ENCODE data around the gene NFXL1.
"Not testable (repeated sequence)": the region's sequence is repeated elsewhere in the genome, so short reads cannot be mapped to it uniquely, and the experiment has no call there.

NFXL1 gene

GRCh38 chr4:47917163-47917562, 2.8 kb upstream of the NFXL1 start:
- H3K4me1 ChIP-seq; DNase-seq; H3K36me3 ChIP-seq; H3K4me3 ChIP-seq (ENCODE audit: low read depth, low read length); H3K9me3 ChIP-seq; H3K27me3 ChIP-seq: not testable (repeated sequence)

GRCh38 chr4:47915378-47915777, 995 bp upstream of the NFXL1 start:
- Histone ChIP-seq H3K36me3 (peaks cover 4% of the 10 kb centered on the region), H3K4me1 (no peaks in the 10 kb centered on the region), H3K27me3 (no peaks in the 10 kb centered on the region), H3K4me3 (ENCODE audit: low read depth, low read length) (peak overlapping the region; percentile 87), H3K9me3 (0 out of 2 replicates have a peak, but pooled peaks cover 3% of the 10 kb centered on the region)
- no peak for DNase-seq
- no peak for TF ChIP-seq CTCF (IDR thresholded peaks at IDR 0.05; ENCODE audit: low read depth, low read length)

GRCh38 chr4:47914926-47915237, 499 bp upstream of the NFXL1 start:
- Histone ChIP-seq H3K4me1 (no peaks in the 10 kb centered on the region), H3K4me3 (ENCODE audit: low read depth, low read length) (peak overlapping the region; percentile 87), H3K27me3 (no peaks in the 10 kb centered on the region), H3K36me3 (peaks cover 9% of the 10 kb centered on the region), H3K9me3 (0 out of 2 replicates have a peak, but pooled peaks cover 3% of the 10 kb centered on the region)
- no peak for TF ChIP-seq CTCF (IDR thresholded peaks at IDR 0.05; ENCODE audit: low read depth, low read length)
- no peak for DNase-seq

- Histone ChIP-seq H3K4me3 (ENCODE audit: low read depth, low read length) (peak overlapping the region; percentile 87), H3K4me1 (no peaks in the 10 kb centered on the region), H3K27me3 (no peaks in the 10 kb centered on the region), H3K9me3 (0 out of 2 replicates have a peak, but pooled peaks cover 3% of the 10 kb centered on the region), H3K36me3 (peaks cover 12% of the 10 kb centered on the region)
- peak; percentile 36 for DNase-seq
- no peak for TF ChIP-seq CTCF (IDR thresholded peaks at IDR 0.05; ENCODE audit: low read depth, low read length)
Observed at GRCh38 chr4:47913861-47914219, 543 bp downstream of the NFXL1 start.

- no peak for TF ChIP-seq CTCF (IDR thresholded peaks at IDR 0.05; ENCODE audit: low read depth, low read length)
- Histone ChIP-seq H3K36me3 (peaks cover 12% of the 10 kb centered on the region), H3K4me1 (no peaks in the 10 kb centered on the region), H3K9me3 (0 out of 2 replicates have a peak, but pooled peaks cover 3% of the 10 kb centered on the region), H3K4me3 (ENCODE audit: low read depth, low read length) (peak overlapping the region; percentile 87), H3K27me3 (no peaks in the 10 kb centered on the region)
- no peak for DNase-seq
Observed at GRCh38 chr4:47913330-47913729, 1.1 kb downstream of the NFXL1 start.

- Histone ChIP-seq H3K4me1 (peaks cover 2% of the 10 kb centered on the region; the same call in 1 of the 2 replicates), H3K4me3 (ENCODE audit: low read depth, low read length) (no peak overlapping the region), H3K9me3 (no peaks in the 10 kb centered on the region), H3K27me3 (no peaks in the 10 kb centered on the region), H3K36me3 (peaks cover 46% of the 10 kb centered on the region)
- DNase-seq, result no peak
- TF ChIP-seq CTCF (IDR thresholded peaks at IDR 0.05; ENCODE audit: low read depth, low read length), result no peak
Observed at GRCh38 chr4:47907089-47907646, 7.2 kb downstream of the NFXL1 start.

- Histone ChIP-seq H3K36me3 (peaks cover 66% of the 10 kb centered on the region), H3K9me3 (no peaks in the 10 kb centered on the region), H3K27me3 (no peaks in the 10 kb centered on the region), H3K4me1 (peaks cover 2% of the 10 kb centered on the region; the same call in 1 of the 2 replicates), H3K4me3 (ENCODE audit: low read depth, low read length) (no peak overlapping the region)
- no peak for TF ChIP-seq CTCF (IDR thresholded peaks at IDR 0.05; ENCODE audit: low read depth, low read length)
- no peak for DNase-seq
Observed at GRCh38 chr4:47899639-47900038, 14.7 kb downstream of the NFXL1 start.
